ENCODE results near the gene ARFGEF2.

- TF ChIP-seq CTCF (IDR thresholded peaks at IDR 0.05; ENCODE audit: poor library complexity, severe bottlenecking) = no peak
- TF ChIP-seq EZH2 (IDR thresholded peaks at IDR 0.05; ENCODE audit: borderline replicate concordance, insufficient read depth, low read length, poor library complexity, severe bottlenecking) = no peak
- TF ChIP-seq SMC3 (conservative IDR thresholded peaks at IDR 0.05; ENCODE audit: poor library complexity) = no peak
- no peak for TF ChIP-seq RAD21 (conservative IDR thresholded peaks at IDR 0.05)
- no peak for TF ChIP-seq POLR2AphosphoS5 (IDR thresholded peaks at IDR 0.05)
These were observed 20.0 kb downstream of the ARFGEF2 start for GRCh38 chr20:48941467-48941866.
